SK-N-SH (cell line): Measurements from ENCODE around the gene PLPPR5. TPM values are rescaled to one million over a fixed set of nuclear protein-coding genes. Genes with fewer than 3 reads are reported as not detected.

Experiments
- CTCF ChIA-PET: fragments of 300-600, 350-600 bp; formaldehyde crosslinking; extraction: SDS; loops from one replicate; lab custom pipeline; 2021; lab: Yijun Ruan, JAX
- POLR2A ChIA-PET: fragments of 350-600 bp; sonication (Branson Sonifier 250); formaldehyde crosslinking; extraction: SDS; loops from one replicate; lab custom pipeline; 2020; ENCODE audit warnings: antibody characterized with exemption, inconsistent platforms; lab: Yijun Ruan, JAX
- DNase-seq: peaks from one replicate; pipeline ENCODE4 v3.0.0; 2012
- H2AFZ ChIP-seq: fragments of 200-600 bp; sonication (generic); 2 replicates; pipeline ENCODE4 v1.8.1; 2016; ENCODE audit warnings: antibody characterized with exemption, mild to moderate bottlenecking, low read depth
- H3F3A ChIP-seq: fragments of 200-600 bp; sonication (generic); replicated peaks from 2 replicates; pipeline ENCODE3; 2016; ENCODE audit warnings: antibody characterized with exemption, mild to moderate bottlenecking; ENCODE audit not compliant: insufficient read depth
- H3K27ac ChIP-seq, 2 experiments: fragments of 200-500 bp in 1 of 2; fragments of 200-600 bp in 1 of 2; sonication (Bioruptor generic) in 1 of 2; sonication (generic), shearing (Covaris generic) in 1 of 2; 2 replicates each; pipeline versions ENCODE4 v1.5.1 to v1.6.1; 2014 to 2016; ENCODE audit warnings: low read depth in 2 of 2, inconsistent platforms in 1 of 2, low read length in 1 of 2, mild to moderate bottlenecking in 1 of 2, mixed read lengths in 1 of 2
- H3K27me3 ChIP-seq: fragments of 200-600 bp; sonication (generic), shearing (Covaris generic); 2 replicates; pipeline ENCODE4 v1.6.1; 2016; ENCODE audit warnings: mixed run types; ENCODE audit not compliant: insufficient read depth
- H3K36me3 ChIP-seq, 2 experiments: fragments of 200-500 bp in 1 of 2; fragments of 200-600 bp in 1 of 2; sonication (Bioruptor generic) in 1 of 2; sonication (generic) in 1 of 2; replicated peaks in 1 of 2; 2 replicates each; pipeline versions ENCODE3 to v1.5.1; 2014 to 2016; ENCODE audit warnings: low read length in 1 of 2, mild to moderate bottlenecking in 1 of 2; ENCODE audit not compliant: insufficient read depth in 2 of 2, control insufficient read depth in 1 of 2
- H3K4me1 ChIP-seq, 2 experiments: fragments of 200-500 bp in 1 of 2; fragments of 200-600 bp in 1 of 2; sonication (Bioruptor generic) in 1 of 2; sonication (generic), shearing (Covaris generic) in 1 of 2; 2 replicates each; pipeline versions ENCODE4 v1.5.1 to v1.6.1; 2014 to 2016; ENCODE audit warnings: low read depth in 1 of 2, low read length in 1 of 2, mixed run types in 1 of 2; ENCODE audit not compliant: insufficient read depth in 2 of 2, control insufficient read depth in 1 of 2
- H3K4me2 ChIP-seq: fragments of 200-600 bp; sonication (generic), shearing (Covaris generic); 2 replicates; pipeline ENCODE4 v1.6.1; 2017; ENCODE audit warnings: mixed run types
- H3K4me3 ChIP-seq, 2 experiments: fragments of 200-500 bp in 1 of 2; fragments of 200-600 bp in 1 of 2; sonication (Bioruptor generic) in 1 of 2; sonication (generic), shearing (Covaris generic) in 1 of 2; 2 replicates each; pipeline versions ENCODE4 v1.5.1 to v1.8.1; 2014 to 2016; ENCODE audit warnings: low read depth in 2 of 2, inconsistent platforms in 1 of 2, low read length in 1 of 2, mild to moderate bottlenecking in 1 of 2, mixed read lengths in 1 of 2, moderate library complexity in 1 of 2
- H3K79me2 ChIP-seq: fragments of 200-600 bp; sonication (generic); 2 replicates; pipeline ENCODE4 v1.8.1; 2017; ENCODE audit warnings: mild to moderate bottlenecking; ENCODE audit not compliant: insufficient read depth
- H3K9ac ChIP-seq: fragments of 200-600 bp; sonication (generic); 2 replicates; pipeline ENCODE4 v1.6.1; 2017; ENCODE audit warnings: mixed run types
- H3K9me2 ChIP-seq: fragments of 200-600 bp; sonication (generic); 2 replicates; pipeline ENCODE4 v1.6.1; 2017; ENCODE audit warnings: mixed run types
- H3K9me3 ChIP-seq: fragments of 200-600 bp; sonication (generic); 2 replicates; pipeline ENCODE4 v1.6.1; 2017; ENCODE audit warnings: mixed run types, mild to moderate bottlenecking, moderate library complexity
- H4K20me1 ChIP-seq: fragments of 200-600 bp; sonication (generic); 2 replicates; pipeline ENCODE4 v1.6.1; 2017; ENCODE audit warnings: mild to moderate bottlenecking, mixed run types; ENCODE audit not compliant: insufficient read depth
- CHD2 ChIP-seq: fragments of 150-350 bp; IDR thresholded peaks from 2 replicates; pipeline ENCODE4 v1.6.1; 2018; ENCODE audit warnings: low read length; ENCODE audit not compliant: partially characterized antibody
- FOXJ3 ChIP-seq: sonication (generic); formaldehyde crosslinking; IDR thresholded peaks from 2 replicates; pipeline ENCODE4 v1.5.1; 2020; ENCODE audit warnings: mild to moderate bottlenecking, missing genetic modification reagents
- GABPA ChIP-seq: IDR thresholded peaks from 2 replicates; pipeline ENCODE4 v1.4.0; 2012; ENCODE audit warnings: low read depth, mild to moderate bottlenecking
- MAX ChIP-seq: IDR thresholded peaks from 2 replicates; pipeline ENCODE4 v1.4.0; 2012; ENCODE audit warnings: low read depth
- NRF1 ChIP-seq: IDR thresholded peaks from 2 replicates; pipeline ENCODE4 v1.6.1; 2012; ENCODE audit warnings: low read depth, mild to moderate bottlenecking, low read length
- RCOR1 ChIP-seq: fragments of 150-350 bp; IDR thresholded peaks from 2 replicates; pipeline ENCODE4 v1.6.1; 2017; ENCODE audit warnings: antibody characterized with exemption, low read length
- RXRA ChIP-seq: IDR thresholded peaks from 2 replicates; pipeline ENCODE4 v1.4.0; 2012; ENCODE audit warnings: low read depth, mild to moderate bottlenecking, borderline replicate concordance
- SIN3A ChIP-seq: IDR thresholded peaks from 2 replicates; pipeline ENCODE4 v1.6.1; 2012; ENCODE audit warnings: low read depth, mild to moderate bottlenecking, low read length, moderate library complexity, borderline replicate concordance
- SMC3 ChIP-seq: IDR thresholded peaks from 2 replicates; pipeline ENCODE4 v1.6.1; 2012; ENCODE audit warnings: low read depth, low read length, improper control_type of control experiment
- TEAD4 ChIP-seq: IDR thresholded peaks from 2 replicates; pipeline ENCODE4 v1.4.0; 2012; ENCODE audit warnings: mild to moderate bottlenecking, borderline replicate concordance; ENCODE audit not compliant: insufficient read depth
- WGBS: methylation state at CpG from one replicate; pipeline ENCODE4 v1.1.6; 2017; ENCODE audit warnings: low lambda C conversion rate; 5-methylcytosine and 5-hydroxymethylcytosine counted together
- polyA plus RNA-seq, 3 experiments: library from polyadenylated mRNA; depleted of rRNA; stranded (reverse); fragments of >200 nt; gene quantifications; 2 replicates each; pipeline ENCODE4 v1.2.3, GENCODE V29; 2012
- TF ChIP-seq, protein P1 (sequence below): IDR thresholded peaks from 2 replicates; pipeline ENCODE4 v1.4.0; 2012; ENCODE audit warnings: low read depth, borderline replicate concordance
- TF ChIP-seq, protein P2 (sequence below): fragments of 150-350 bp; IDR thresholded peaks from 2 replicates; pipeline ENCODE4 v1.6.1; 2016; ENCODE audit warnings: mild to moderate bottlenecking, low read depth, low read length
- TF ChIP-seq, protein P3 (sequence below): IDR thresholded peaks from 2 replicates; pipeline ENCODE4; 2012

PLPPR5 gene
- polyA plus RNA-seq, 1 of the 3 experiments (the other 2 are of a cell fraction): 0.23 TPM

DNA sequence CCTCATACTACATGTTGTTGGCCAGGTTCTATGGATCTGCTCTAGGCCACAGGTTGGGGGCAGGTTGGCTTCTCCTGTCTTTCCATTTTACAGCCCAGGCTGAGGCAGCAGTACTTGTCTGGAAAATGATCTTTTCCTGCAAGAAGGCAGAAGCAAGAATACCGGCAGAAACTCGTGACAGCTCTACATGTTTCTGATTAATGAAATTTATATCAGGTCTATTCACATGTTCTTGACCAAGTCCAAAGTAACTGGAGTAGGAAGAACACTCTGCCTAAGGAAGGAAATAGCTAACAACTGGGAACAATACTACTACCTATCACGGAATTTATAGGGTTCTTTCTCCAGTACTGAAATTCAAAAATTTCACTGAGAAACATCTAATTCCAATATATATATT is 98.3 kb downstream of the PLPPR5 start:
- Histone ChIP-seq H3K4me2 (no peak overlapping the region), H3K36me3 (no peaks in the 10 kb centered on the region), H3K4me3 (no peak overlapping the region), H3F3A (peaks cover 29% of the 10 kb centered on the region), H3K4me1 (peaks cover 10 to 11% of the 10 kb centered on the region in 2 experiments; a peak in 3 of 4 replicates), H3K9ac (no peak overlapping the region), H3K79me2 (no peaks in the 10 kb centered on the region), H3K27ac (0 out of 4 replicates have a peak overlapping the region, but pooled peaks of 1 of the 2 experiments have one; percentile 17), H3K27me3 (no peaks in the 10 kb centered on the region), H3K9me3 (no peaks in the 10 kb centered on the region), H4K20me1 (no peaks in the 10 kb centered on the region), H3K9me2 (no peaks in the 10 kb centered on the region), H2AFZ (no peak overlapping the region)
- ChIA-PET POLR2A (no interaction called here), CTCF (interaction anchor here (1.2 kb wide), 1 partner anchor 574 kb away, joined by 4 read pairs; no protein-coding TSS in a partner anchor)
- TF ChIP-seq, protein P1, sequence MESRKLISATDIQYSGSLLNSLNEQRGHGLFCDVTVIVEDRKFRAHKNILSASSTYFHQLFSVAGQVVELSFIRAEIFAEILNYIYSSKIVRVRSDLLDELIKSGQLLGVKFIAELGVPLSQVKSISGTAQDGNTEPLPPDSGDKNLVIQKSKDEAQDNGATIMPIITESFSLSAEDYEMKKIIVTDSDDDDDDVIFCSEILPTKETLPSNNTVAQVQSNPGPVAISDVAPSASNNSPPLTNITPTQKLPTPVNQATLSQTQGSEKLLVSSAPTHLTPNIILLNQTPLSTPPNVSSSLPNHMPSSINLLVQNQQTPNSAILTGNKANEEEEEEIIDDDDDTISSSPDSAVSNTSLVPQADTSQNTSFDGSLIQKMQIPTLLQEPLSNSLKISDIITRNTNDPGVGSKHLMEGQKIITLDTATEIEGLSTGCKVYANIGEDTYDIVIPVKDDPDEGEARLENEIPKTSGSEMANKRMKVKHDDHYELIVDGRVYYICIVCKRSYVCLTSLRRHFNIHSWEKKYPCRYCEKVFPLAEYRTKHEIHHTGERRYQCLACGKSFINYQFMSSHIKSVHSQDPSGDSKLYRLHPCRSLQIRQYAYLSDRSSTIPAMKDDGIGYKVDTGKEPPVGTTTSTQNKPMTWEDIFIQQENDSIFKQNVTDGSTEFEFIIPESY: no peak
- TF ChIP-seq SIN3A (no peak), RCOR1 (no peak), MAX (no peak)
- no peak for DNase-seq
- whole genome bisulfite sequencing: 82% methylated on average over 3 of the region's 3 CpGs

DNA sequence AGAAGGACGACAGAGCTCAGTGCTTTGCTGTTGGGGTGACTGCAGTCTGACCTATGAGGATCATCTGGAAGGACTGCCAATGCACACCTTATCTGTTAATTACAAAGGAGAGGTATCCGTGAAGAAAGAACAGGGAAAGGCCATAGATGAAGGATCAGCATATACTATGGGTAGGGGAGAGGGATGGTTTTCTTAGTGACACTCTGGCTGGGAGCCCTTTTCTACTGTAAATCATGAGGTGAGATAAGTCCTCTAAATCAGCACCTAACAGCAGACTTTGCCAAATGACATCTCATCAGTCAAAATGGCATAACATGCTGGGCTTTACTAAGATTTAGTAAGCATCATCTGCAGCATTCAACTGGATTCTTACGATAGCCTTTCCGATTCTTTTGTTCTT is 100.0 kb downstream of the PLPPR5 start:
- Histone ChIP-seq H3K27me3 (no peaks in the 10 kb centered on the region), H3K27ac (peak overlapping the region in 1 of 2 experiments; percentile 5; a peak in 2 of 4 replicates), H3K36me3 (no peaks in the 10 kb centered on the region), H2AFZ (0 out of 2 replicates have a peak overlapping the region, but pooled peaks have one; percentile 2), H3F3A (peaks cover 29% of the 10 kb centered on the region), H3K4me2 (no peak overlapping the region), H3K9ac (no peak overlapping the region), H3K4me1 (peaks cover 2 to 10% of the 10 kb centered on the region in 2 experiments; a peak in 3 of 4 replicates), H3K79me2 (no peaks in the 10 kb centered on the region), H3K9me2 (no peaks in the 10 kb centered on the region), H4K20me1 (no peaks in the 10 kb centered on the region), H3K4me3 (no peak overlapping the region), H3K9me3 (no peaks in the 10 kb centered on the region)
- TF ChIP-seq GABPA (no peak), FOXJ3 (CRISPR knock-in tag) (no peak), TEAD4 (no peak), CHD2 (no peak), NRF1 (no peak), SMC3 (no peak), RXRA (no peak)
- TF ChIP-seq, protein P2, sequence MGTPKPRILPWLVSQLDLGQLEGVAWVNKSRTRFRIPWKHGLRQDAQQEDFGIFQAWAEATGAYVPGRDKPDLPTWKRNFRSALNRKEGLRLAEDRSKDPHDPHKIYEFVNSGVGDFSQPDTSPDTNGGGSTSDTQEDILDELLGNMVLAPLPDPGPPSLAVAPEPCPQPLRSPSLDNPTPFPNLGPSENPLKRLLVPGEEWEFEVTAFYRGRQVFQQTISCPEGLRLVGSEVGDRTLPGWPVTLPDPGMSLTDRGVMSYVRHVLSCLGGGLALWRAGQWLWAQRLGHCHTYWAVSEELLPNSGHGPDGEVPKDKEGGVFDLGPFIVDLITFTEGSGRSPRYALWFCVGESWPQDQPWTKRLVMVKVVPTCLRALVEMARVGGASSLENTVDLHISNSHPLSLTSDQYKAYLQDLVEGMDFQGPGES: no peak
- TF ChIP-seq, protein P3, sequence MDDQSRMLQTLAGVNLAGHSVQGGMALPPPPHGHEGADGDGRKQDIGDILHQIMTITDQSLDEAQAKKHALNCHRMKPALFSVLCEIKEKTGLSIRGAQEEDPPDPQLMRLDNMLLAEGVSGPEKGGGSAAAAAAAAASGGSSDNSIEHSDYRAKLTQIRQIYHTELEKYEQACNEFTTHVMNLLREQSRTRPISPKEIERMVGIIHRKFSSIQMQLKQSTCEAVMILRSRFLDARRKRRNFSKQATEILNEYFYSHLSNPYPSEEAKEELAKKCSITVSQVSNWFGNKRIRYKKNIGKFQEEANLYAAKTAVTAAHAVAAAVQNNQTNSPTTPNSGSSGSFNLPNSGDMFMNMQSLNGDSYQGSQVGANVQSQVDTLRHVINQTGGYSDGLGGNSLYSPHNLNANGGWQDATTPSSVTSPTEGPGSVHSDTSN: no peak
- CTCF ChIA-PET: no interaction called here
- 88% methylated on average over 4 of the region's 4 CpGs for WGBS
- POLR2A ChIA-PET: no interaction called here
- DNase-seq: no peak
